K562 (cell line): ENCODE data around the gene HBM. TPM values are rescaled to one million over a fixed set of nuclear protein-coding genes. Genes with fewer than 3 reads are reported as not detected.
A peak's percentile ranks its signal among the peaks of the same experiment; 100 is the strongest.

Experiments used
- ATF7 ChIP-seq: fragments of 450-650 bp; IDR thresholded peaks from 2 replicates; pipeline ENCODE4 v1.7.1; 2014; ENCODE audit warnings: mild to moderate bottlenecking, moderate library complexity
- CBFA2T2 ChIP-seq: fragments of 450-650 bp; conservative IDR thresholded peaks from 2 replicates; pipeline ENCODE4 v1.6.1; 2017; ENCODE audit warnings: mild to moderate bottlenecking
- CEBPG ChIP-seq, 3 experiments: fragments of 200-800 bp in 1 of 3; sonication (Bioruptor generic) in 1 of 3; sonication (generic) in 1 of 3; formaldehyde crosslinking in 1 of 3; IDR thresholded peaks in 2 of 3; conservative IDR thresholded peaks in 1 of 3; 2 replicates each; pipeline versions ENCODE4 v1.6.1 to v1.8.0; 2016 to 2022; ENCODE audit warnings: missing compliant biosample characterization in 2 of 3, missing genetic modification characterization in 2 of 3, mild to moderate bottlenecking in 1 of 3, missing genetic modification reagents in 1 of 3
- CHD1 ChIP-seq: fragments of 200-600 bp; sonication (generic); IDR thresholded peaks from one replicate; pipeline ENCODE4 v1.6.1; 2012; ENCODE audit warnings: mild to moderate bottlenecking, moderate library complexity, low read length, inconsistent platforms
- DPF2 ChIP-seq: fragments of 450-650 bp; IDR thresholded peaks from 2 replicates; pipeline ENCODE4 v1.6.1; 2016
- FOSL1 ChIP-seq: fragments of 200-800 bp; sonication (Bioruptor generic); conservative IDR thresholded peaks from 2 replicates; pipeline ENCODE4 v1.6.1; 2016; ENCODE audit warnings: missing genetic modification characterization, missing compliant biosample characterization
- FOXK2 ChIP-seq, 2 experiments: fragments of 450-650 bp; IDR thresholded peaks in 1 of 2; conservative IDR thresholded peaks in 1 of 2; 2 replicates each; pipeline ENCODE4 v1.6.1; 2016; ENCODE audit warnings: low read depth in 2 of 2, mild to moderate bottlenecking in 1 of 2
- GABPB2 ChIP-seq: fragments of 250-450 bp; sonication (Bioruptor Pico); conservative IDR thresholded peaks from 2 replicates; pipeline ENCODE4 v1.5.1; 2021; ENCODE audit warnings: mild to moderate bottlenecking
- GTF2E2 ChIP-seq: fragments of 200-800 bp; sonication (Bioruptor generic); IDR thresholded peaks from 2 replicates; pipeline ENCODE4 v1.6.1; 2016; ENCODE audit warnings: missing genetic modification characterization, missing compliant biosample characterization
- HNRNPL ChIP-seq: fragments of 200-400 bp; formaldehyde crosslinking; IDR thresholded peaks from 2 replicates; pipeline ENCODE4 v1.6.1; 2017; ENCODE audit warnings: low read depth, mild to moderate bottlenecking, low read length
- HNRNPUL1 ChIP-seq: fragments of 200-400 bp; formaldehyde crosslinking; IDR thresholded peaks from 2 replicates; pipeline ENCODE4 v1.6.1; 2017; ENCODE audit warnings: low read length
- L3MBTL2 ChIP-seq: fragments of 450-650 bp; IDR thresholded peaks from 2 replicates; pipeline ENCODE4 v1.6.1; 2016; ENCODE audit warnings: mild to moderate bottlenecking, moderate library complexity
- MXI1 ChIP-seq: IDR thresholded peaks from 2 replicates; pipeline ENCODE4 v1.6.1; 2011; ENCODE audit warnings: low read depth, mild to moderate bottlenecking, improper control_type of control experiment, low read length
- PCBP2 ChIP-seq: fragments of 200-400 bp; formaldehyde crosslinking; IDR thresholded peaks from 2 replicates; pipeline ENCODE4 v1.6.1; 2018; ENCODE audit warnings: low read length, low read depth, mild to moderate bottlenecking, moderate library complexity; ENCODE audit not compliant: poor library complexity, severe bottlenecking
- PHF21A ChIP-seq: fragments of 450-650 bp; IDR thresholded peaks from 2 replicates; pipeline ENCODE4 v1.6.1; 2017; ENCODE audit warnings: low read depth, borderline replicate concordance
- RBFOX2 ChIP-seq: fragments of 200-400 bp; formaldehyde crosslinking; IDR thresholded peaks from 2 replicates; pipeline ENCODE4 v1.6.1; 2017; ENCODE audit warnings: low read depth, mild to moderate bottlenecking, low read length, moderate library complexity
- TAL1 ChIP-seq: fragments of 450-650 bp; IDR thresholded peaks from 2 replicates; pipeline ENCODE4 v1.6.1; 2016; ENCODE audit warnings: mild to moderate bottlenecking
- TEAD2 ChIP-seq: fragments of 450-650 bp; IDR thresholded peaks from 2 replicates; pipeline ENCODE4 v1.6.1; 2016; ENCODE audit warnings: missing genetic modification characterization, control low read depth, missing compliant biosample characterization
- ZNF384 ChIP-seq: IDR thresholded peaks from 2 replicates; pipeline ENCODE4 v1.6.1; 2012; ENCODE audit warnings: low read depth, low read length, improper control_type of control experiment
- ZNF436 ChIP-seq: fragments of 250-450, 450-650 bp; sonication (Bioruptor Pico); formaldehyde crosslinking; IDR thresholded peaks from 2 replicates; pipeline ENCODE4 v1.7.0; 2020; ENCODE audit warnings: mild to moderate bottlenecking
- ZNF695 ChIP-seq: fragments of 450-650 bp; formaldehyde crosslinking; IDR thresholded peaks from 2 replicates; pipeline ENCODE4 v1.4.0; 2020; ENCODE audit warnings: mild to moderate bottlenecking, moderate library complexity
- polyA plus RNA-seq, 8 experiments: library from polyadenylated mRNA; depleted of rRNA in 4 of 8; stranded (reverse) in 5 of 8; unstranded in 3 of 8; fragments of >200 nt; fragmentation: Nextera tagmentation in 2 of 8; fragmentation: Illumina TruSeq in 1 of 8; extraction: Ambion mirVana in 2 of 8; extraction: Trizol in 1 of 8; gene quantifications; 2 replicates each; pipeline versions ENCODE4 v1.2.1 to v1.2.3, GENCODE V29; 2011 to 2014; ENCODE audit warnings: inconsistent platforms in 1 of 8, missing spikeins in 1 of 8
- total RNA-seq, 7 experiments: library from RNA; depleted of rRNA in 6 of 7; stranded (reverse); fragments of >200 nt in 6 of 7; fragmentation: Illumina TruSeq in 2 of 7; extraction: Trizol in 2 of 7; gene quantifications; 2 replicates each; pipeline versions ENCODE4 v1.2.1 to v1.2.3, GENCODE V29; 2011 to 2021; ENCODE audit warnings: low replicate concordance in 1 of 7
- TF ChIP-seq, protein P1 (sequence below): fragments of 250-450 bp; sonication (Bioruptor Pico); IDR thresholded peaks from 2 replicates; pipeline ENCODE4 v1.4.0; 2020
- TF ChIP-seq, protein P2 (sequence below): fragments of 450-650 bp; IDR thresholded peaks from 2 replicates; pipeline ENCODE4 v1.6.1; 2016; ENCODE audit warnings: antibody characterized with exemption

Gene HBM
- total and polyA plus RNA-seq, 9 of the 15 experiments (the other 6 are each of a cell fraction or from before 2014, with no cell fraction given) = not detected

DNA sequence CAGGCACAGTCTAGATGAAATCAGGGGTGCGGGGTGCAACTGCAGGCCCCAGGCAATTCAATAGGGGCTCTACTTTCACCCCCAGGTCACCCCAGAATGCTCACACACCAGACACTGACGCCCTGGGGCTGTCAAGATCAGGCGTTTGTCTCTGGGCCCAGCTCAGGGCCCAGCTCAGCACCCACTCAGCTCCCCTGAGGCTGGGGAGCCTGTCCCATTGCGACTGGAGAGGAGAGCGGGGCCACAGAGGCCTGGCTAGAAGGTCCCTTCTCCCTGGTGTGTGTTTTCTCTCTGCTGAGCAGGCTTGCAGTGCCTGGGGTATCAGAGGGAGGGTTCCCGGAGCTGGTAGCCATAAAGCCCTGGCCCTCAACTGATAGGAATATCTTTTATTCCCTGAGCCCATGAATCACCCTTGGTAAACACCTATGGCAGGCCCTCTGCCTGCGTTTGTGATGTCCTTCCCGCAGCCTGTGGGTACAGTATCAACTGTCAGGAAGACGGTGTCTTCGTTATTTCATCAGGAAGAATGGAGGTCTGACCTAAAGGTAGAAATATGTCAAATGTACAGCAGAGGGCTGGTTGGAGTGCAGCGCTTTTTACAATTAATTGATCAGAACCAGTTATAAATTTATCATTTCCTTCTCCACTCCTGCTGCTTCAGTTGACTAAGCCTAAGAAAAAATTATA, 12.3 kb downstream of the HBM start (continued):
- TF ChIP-seq FOXK2 (conservative IDR thresholded peaks at IDR 0.05 in 1 of 2, IDR thresholded peaks at IDR 0.05 in 1 of 2; ENCODE audit: low read depth in 2 of 2) (no peak), ZNF384 (no peak), HNRNPUL1 (no peak), PHF21A (0 out of 2 replicates have a peak, but pooled peaks have one; percentile 30), HNRNPL (no peak), CBFA2T2 (peak; percentile 55), ATF7 (no peak), L3MBTL2 (no peak), ZNF695 (no peak), DPF2 (0 out of 2 replicates have a peak, but pooled peaks have one; percentile 44), CEBPG (CRISPR knock-in tag; IDR thresholded peaks at IDR 0.05) (peak; percentile 52; the same call in 1 of the 2 replicates), CEBPG (tag; conservative IDR thresholded peaks at IDR 0.05 in 1 of 2, IDR thresholded peaks at IDR 0.05 in 1 of 2) (no peak), ZNF436 (no peak), MXI1 (no peak), GABPB2 (CRISPR knock-in tag) (no peak), CHD1 (peak; percentile 82), TEAD2 (tag) (no peak), RBFOX2 (peak; percentile 70), GTF2E2 (no peak), FOSL1 (tag) (peak; percentile 41; the same call in 1 of the 2 replicates), PCBP2 (no peak), TAL1 (peak; percentile 42; the same call in 1 of the 2 replicates)
- TF ChIP-seq, protein P1, sequence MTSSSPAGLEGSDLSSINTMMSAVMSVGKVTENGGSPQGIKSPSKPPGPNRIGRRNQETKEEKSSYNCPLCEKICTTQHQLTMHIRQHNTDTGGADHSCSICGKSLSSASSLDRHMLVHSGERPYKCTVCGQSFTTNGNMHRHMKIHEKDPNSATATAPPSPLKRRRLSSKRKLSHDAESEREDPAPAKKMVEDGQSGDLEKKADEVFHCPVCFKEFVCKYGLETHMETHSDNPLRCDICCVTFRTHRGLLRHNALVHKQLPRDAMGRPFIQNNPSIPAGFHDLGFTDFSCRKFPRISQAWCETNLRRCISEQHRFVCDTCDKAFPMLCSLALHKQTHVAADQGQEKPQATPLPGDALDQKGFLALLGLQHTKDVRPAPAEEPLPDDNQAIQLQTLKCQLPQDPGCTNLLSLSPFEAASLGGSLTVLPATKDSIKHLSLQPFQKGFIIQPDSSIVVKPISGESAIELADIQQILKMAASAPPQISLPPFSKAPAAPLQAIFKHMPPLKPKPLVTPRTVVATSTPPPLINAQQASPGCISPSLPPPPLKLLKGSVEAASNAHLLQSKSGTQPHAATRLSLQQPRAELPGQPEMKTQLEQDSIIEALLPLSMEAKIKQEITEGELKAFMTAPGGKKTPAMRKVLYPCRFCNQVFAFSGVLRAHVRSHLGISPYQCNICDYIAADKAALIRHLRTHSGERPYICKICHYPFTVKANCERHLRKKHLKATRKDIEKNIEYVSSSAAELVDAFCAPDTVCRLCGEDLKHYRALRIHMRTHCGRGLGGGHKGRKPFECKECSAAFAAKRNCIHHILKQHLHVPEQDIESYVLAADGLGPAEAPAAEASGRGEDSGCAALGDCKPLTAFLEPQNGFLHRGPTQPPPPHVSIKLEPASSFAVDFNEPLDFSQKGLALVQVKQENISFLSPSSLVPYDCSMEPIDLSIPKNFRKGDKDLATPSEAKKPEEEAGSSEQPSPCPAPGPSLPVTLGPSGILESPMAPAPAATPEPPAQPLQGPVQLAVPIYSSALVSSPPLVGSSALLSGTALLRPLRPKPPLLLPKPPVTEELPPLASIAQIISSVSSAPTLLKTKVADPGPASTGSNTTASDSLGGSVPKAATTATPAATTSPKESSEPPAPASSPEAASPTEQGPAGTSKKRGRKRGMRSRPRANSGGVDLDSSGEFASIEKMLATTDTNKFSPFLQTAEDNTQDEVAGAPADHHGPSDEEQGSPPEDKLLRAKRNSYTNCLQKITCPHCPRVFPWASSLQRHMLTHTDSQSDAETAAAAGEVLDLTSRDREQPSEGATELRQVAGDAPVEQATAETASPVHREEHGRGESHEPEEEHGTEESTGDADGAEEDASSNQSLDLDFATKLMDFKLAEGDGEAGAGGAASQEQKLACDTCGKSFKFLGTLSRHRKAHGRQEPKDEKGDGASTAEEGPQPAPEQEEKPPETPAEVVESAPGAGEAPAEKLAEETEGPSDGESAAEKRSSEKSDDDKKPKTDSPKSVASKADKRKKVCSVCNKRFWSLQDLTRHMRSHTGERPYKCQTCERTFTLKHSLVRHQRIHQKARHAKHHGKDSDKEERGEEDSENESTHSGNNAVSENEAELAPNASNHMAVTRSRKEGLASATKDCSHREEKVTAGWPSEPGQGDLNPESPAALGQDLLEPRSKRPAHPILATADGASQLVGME (CRISPR knock-in tag) = no peak
- TF ChIP-seq, protein P2, sequence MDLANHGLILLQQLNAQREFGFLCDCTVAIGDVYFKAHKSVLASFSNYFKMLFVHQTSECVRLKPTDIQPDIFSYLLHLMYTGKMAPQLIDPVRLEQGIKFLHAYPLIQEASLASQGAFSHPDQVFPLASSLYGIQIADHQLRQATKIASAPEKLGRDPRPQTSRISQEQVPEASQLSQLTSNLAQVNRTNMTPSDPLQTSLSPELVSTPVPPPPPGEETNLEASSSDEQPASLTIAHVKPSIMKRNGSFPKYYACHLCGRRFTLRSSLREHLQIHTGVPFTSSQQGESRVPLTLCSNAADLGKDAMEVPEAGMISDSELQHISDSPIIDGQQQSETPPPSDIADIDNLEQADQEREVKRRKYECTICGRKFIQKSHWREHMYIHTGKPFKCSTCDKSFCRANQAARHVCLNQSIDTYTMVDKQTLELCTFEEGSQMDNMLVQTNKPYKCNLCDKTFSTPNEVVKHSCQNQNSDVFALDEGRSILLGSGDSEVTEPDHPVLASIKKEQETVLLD = 0 out of 2 replicates have a peak, but pooled peaks have one; percentile 33
